T-helper 2 cell (primary cell): ENCODE results near the gene RNF113B.

Experiments
- DNase-seq, 5 experiments: peaks; one replicate each; pipeline versions ENCODE4 v3.0.0 to v3.0.0-alpha.2; 2012 to 2022

RNF113B gene

DNA sequence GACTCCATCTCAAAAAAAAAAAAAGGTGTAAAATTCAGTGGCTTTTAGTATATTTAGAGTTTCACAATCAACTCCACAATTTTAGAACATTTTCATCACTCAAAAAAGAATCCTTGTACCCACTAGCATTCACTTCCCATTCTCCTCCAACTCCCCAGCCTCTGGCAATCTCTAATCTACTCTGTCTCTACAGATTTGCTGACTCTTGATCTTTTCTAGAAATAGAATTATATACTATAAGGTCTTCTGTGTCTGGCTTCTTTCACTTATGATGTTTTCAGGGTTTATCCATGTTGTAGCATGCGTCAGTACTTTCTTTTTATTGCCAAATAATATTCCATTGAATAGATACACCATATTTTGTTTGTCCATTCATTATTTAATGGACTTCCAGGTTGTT lies 42.2 kb downstream of the RNF113B start:
- DNase-seq: no peak

DNA sequence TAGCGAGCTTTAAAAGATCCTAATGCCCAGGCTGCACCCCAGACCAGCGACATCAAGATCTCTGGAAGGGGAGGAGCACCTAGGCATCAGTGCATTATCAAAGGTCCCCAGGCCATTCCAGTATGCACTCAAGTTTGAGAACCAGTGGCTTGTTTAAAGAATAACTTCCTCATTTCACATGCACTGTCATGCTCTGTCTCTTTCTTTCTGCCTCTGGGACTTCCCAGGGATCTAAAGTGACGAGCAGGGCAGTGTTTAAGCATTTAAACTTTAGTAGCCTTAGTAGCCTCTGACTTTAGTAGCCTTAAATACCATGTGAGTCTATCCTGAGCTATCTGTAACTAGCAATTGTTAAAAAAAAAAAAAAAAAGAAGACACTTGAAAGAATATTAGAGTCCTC lies 43.1 kb downstream of the RNF113B start:
- no peak for DNase-seq

DNA sequence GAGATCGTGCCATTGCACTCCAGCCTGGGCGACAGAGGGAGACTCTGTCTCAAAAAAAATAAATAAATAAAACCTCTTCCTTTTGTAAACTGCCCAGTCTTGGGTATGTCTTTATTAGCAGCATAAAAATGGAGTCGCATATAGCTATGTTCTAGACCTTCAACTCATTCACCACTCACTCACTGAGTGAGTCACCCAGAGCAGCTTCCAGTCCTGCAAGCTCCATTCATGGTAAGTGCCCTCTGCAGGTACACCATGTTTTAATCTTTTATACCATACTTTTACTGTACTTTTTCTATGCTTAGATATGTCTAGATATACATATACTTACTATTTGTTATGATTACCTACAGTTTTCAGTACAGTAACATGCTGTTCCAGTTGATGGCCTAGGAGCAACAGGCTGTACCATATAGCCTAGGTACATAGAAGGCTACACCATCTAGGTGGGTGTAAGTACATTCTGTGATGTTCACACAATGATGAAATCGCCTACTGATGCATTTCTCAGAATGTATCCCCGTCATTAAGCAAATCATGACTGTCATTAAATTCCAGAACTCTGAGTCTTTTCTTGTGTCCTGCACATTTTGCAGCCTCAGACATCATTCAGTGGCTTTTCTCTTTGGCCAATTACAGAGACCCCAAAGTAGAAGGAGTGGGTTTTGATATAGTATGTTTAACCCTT lies 47.9 kb downstream of the RNF113B start:
- no peak for DNase-seq
